HG03378 (cell line): ENCODE results near the gene KCNK18.

Experiments used
- ATAC-seq: cut with Tn5 transposase; IDR thresholded peaks from one replicate; pipeline ENCODE4 v1.9.1; 2021; ENCODE audit warnings: mild to moderate bottlenecking, moderate library complexity; ENCODE audit not compliant: unreplicated experiment

The KCNK18 gene

DNA sequence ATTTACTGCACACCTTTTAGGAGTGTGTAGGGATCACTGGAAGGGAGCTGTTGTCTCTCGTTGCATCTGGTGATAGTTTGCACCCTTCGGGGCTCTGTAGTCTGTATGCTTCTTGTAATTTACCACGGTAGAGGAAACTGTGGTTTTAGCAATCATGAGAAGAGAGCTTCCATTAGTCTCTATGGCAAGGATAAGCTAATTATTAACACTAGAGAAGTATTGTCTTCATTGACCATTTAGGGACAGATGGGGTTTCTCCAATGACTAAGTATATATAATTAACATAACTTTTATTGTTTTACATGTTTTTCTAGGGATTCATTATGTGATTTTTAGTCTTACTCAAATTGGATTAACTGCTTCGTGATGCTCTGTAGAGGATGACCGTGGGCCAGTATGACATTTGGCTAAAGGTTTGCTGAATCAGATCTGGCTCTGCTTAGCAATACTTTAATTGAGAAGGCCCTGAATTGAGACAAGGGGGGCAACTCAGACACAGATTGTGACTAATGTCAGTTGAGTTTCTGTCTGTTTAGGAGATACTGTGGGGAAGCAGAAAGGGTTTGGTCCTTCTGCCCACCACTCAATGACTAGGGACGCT is 52.3 kb downstream of the KCNK18 start:
- ATAC-seq: peak; percentile 90

- no peak for ATAC-seq
Observed at GRCh38 chr10:117250411-117250810, 53.1 kb downstream of the KCNK18 start.

DNA sequence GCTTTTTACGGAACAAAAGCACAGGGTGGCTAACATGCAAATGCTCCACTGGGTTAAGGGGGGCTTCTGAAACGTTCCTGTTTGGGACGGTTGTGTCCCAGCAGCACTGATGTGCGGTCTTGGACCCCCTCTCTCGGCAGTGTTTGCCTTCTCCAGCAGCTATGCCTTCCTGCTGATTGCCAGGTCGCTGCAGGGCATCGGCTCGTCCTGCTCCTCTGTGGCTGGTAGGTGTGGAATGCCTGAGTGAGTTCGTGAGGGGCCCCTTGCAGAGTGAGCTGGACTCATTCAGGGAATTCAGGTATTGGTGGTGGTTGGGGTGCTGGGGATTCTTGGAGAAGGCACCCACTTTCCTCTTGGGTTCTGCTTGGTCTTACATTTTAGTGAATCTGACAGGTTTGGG is 56.6 kb downstream of the KCNK18 start:
- ATAC-seq: no peak

- ATAC-seq: no peak
Observed at GRCh38 chr10:117254338-117254737, 57.0 kb downstream of the KCNK18 start.

- no peak for ATAC-seq
Observed at GRCh38 chr10:117254774-117255735, 57.8 kb downstream of the KCNK18 start.

DNA sequence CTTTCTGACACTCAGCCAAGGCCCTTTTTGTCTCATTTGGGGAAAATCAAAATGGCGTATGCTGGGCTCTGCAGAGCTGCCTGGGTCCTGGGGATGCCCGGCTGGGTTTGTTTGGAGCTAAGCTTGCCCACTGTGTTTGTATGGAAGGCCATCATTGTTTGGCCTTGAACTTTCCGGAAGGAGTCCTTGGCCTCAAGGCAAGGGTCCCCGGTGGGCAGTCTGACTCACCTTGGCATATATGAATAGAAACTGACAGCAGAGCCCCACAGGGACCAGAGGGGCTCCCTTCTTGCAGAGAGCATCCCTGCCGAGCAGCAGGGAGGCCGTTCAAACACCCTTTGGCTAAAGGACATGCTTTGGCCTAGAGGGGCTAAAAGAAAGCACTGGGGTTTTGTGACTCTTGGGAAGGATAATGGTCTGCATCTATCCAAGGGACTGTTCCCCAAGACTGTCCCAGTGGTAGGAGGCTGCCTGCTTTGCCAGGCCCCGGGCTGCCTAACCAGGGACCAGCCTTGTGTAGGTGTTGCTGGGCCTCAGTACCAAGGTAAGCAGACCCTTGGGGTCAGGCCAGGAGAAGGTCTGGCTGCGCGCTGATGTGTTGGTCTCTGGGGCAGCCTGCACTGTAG is 58.7 kb downstream of the KCNK18 start:
- no peak for ATAC-seq

- no peak for ATAC-seq
Observed at GRCh38 chr10:117256910-117257309, 59.6 kb downstream of the KCNK18 start.

- no peak for ATAC-seq
Observed at GRCh38 chr10:117257721-117258120, 60.4 kb downstream of the KCNK18 start.

DNA sequence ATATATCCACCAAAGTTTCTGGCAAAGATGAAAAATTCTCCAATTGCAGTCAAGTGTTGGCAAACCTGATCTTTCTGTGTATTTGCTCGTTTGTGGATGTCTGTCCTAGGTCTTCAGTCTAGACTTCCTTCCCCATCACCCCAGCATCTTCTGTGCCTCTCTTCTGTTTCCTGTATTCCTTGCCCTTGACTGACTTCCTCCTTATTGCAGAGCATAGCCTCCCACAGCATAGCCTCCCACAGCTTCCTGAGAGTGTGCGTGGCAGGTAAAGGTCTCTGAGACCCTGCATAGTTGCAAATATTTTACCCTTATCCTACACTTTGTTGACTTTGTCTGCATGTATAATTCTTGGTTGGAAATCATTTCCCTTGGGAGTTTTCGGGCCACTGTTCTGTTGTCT is 62.0 kb downstream of the KCNK18 start:
- ATAC-seq: no peak
